Measurements from ENCODE around the gene IGF2BP3.

The IGF2BP3 gene

GRCh38 chr7:23285657-23286646 is 184.3 kb downstream of the IGF2BP3 start:
- in situ Hi-C loops (cut with MboI; ENCODE audit: low pct_unique_long_range_greater_than_20kb, low sequenced_read_pairs), result no loop called here
- no peak for DNase-seq

GRCh38 chr7:23284871-23285270 is 185.4 kb downstream of the IGF2BP3 start:
- in situ Hi-C loops (cut with MboI; ENCODE audit: low pct_unique_long_range_greater_than_20kb, low sequenced_read_pairs), result no loop called here
- no peak for DNase-seq

GRCh38 chr7:23283086-23283485 is 187.2 kb downstream of the IGF2BP3 start:
- in situ Hi-C loops (cut with MboI; ENCODE audit: low pct_unique_long_range_greater_than_20kb, low sequenced_read_pairs), result no loop called here
- no peak for DNase-seq

GRCh38 chr7:23279819-23280525 is 190.3 kb downstream of the IGF2BP3 start:
- DNase-seq, result no peak
- in situ Hi-C loops (cut with MboI; ENCODE audit: low pct_unique_long_range_greater_than_20kb, low sequenced_read_pairs), result no loop called here

- peak; percentile 84 for DNase-seq
- in situ Hi-C loops (cut with MboI; ENCODE audit: low pct_unique_long_range_greater_than_20kb, low sequenced_read_pairs), result no loop called here
Observed at GRCh38 chr7:23277359-23277989, 192.8 kb downstream of the IGF2BP3 start.

GRCh38 chr7:23276947-23277346 is 193.3 kb downstream of the IGF2BP3 start:
- in situ Hi-C loops (cut with MboI; ENCODE audit: low pct_unique_long_range_greater_than_20kb, low sequenced_read_pairs), result no loop called here
- DNase-seq, result no peak

GRCh38 chr7:23276376-23276775 is 193.9 kb downstream of the IGF2BP3 start:
- DNase-seq, result peak; percentile 67
- in situ Hi-C loops (cut with MboI; ENCODE audit: low pct_unique_long_range_greater_than_20kb, low sequenced_read_pairs), result no loop called here

- in situ Hi-C loops (cut with MboI; ENCODE audit: low pct_unique_long_range_greater_than_20kb, low sequenced_read_pairs), result no loop called here
- no peak for DNase-seq
Observed at GRCh38 chr7:23275912-23276311, 194.4 kb downstream of the IGF2BP3 start.

GRCh38 chr7:23273141-23273599 is 197.1 kb downstream of the IGF2BP3 start:
- in situ Hi-C loops (cut with MboI; ENCODE audit: low pct_unique_long_range_greater_than_20kb, low sequenced_read_pairs), result no loop called here
- peak; percentile 96 for DNase-seq

GRCh38 chr7:23272275-23272674 is 198.0 kb downstream of the IGF2BP3 start:
- DNase-seq, result no peak
- in situ Hi-C loops (cut with MboI; ENCODE audit: low pct_unique_long_range_greater_than_20kb, low sequenced_read_pairs), result no loop called here

GRCh38 chr7:23268746-23269145 is 201.5 kb downstream of the IGF2BP3 start:
- in situ Hi-C loops (cut with MboI; ENCODE audit: low pct_unique_long_range_greater_than_20kb, low sequenced_read_pairs), result no loop called here
- no peak for DNase-seq

GRCh38 chr7:23268167-23268566 is 202.1 kb downstream of the IGF2BP3 start:
- DNase-seq, result no peak
- in situ Hi-C loops (cut with MboI; ENCODE audit: low pct_unique_long_range_greater_than_20kb, low sequenced_read_pairs), result no loop called here

- DNase-seq, result no peak
Observed at GRCh38 chr7:23267357-23267756, 202.9 kb downstream of the IGF2BP3 start.

GRCh38 chr7:23266918-23267317 is 203.4 kb downstream of the IGF2BP3 start:
- in situ Hi-C loops (cut with MboI; ENCODE audit: low pct_unique_long_range_greater_than_20kb, low sequenced_read_pairs), result no loop called here
- no peak for DNase-seq

More at GRCh38 chr7:23267357-23267756, 202.9 kb downstream of the IGF2BP3 start:
- in situ Hi-C loops (cut with MboI; ENCODE audit: low pct_unique_long_range_greater_than_20kb, low sequenced_read_pairs), result no loop called here

GRCh38 chr7:23264916-23265458 is 205.3 kb downstream of the IGF2BP3 start:
- no peak for DNase-seq
- in situ Hi-C loops (cut with MboI; ENCODE audit: low pct_unique_long_range_greater_than_20kb, low sequenced_read_pairs), result no loop called here

- in situ Hi-C loops (cut with MboI; ENCODE audit: low pct_unique_long_range_greater_than_20kb, low sequenced_read_pairs), result no loop called here
- peak; percentile 57 for DNase-seq
Observed at GRCh38 chr7:23261843-23262452, 208.3 kb downstream of the IGF2BP3 start.

- DNase-seq, result no peak
- in situ Hi-C loops (cut with MboI; ENCODE audit: low pct_unique_long_range_greater_than_20kb, low sequenced_read_pairs), result no loop called here
Observed at GRCh38 chr7:23260371-23260770, 209.9 kb downstream of the IGF2BP3 start.

Data from KBM-7 (cell line).